K562 (cell line): ENCODE data around the gene IRF2BP2. TPM values are rescaled to one million over a fixed set of nuclear protein-coding genes. Genes with fewer than 3 reads are reported as not detected.
A peak's percentile ranks its signal among the peaks of the same experiment; 100 is the strongest.

Experiments
- ARID4B ChIP-seq: sonication (generic); formaldehyde crosslinking; IDR thresholded peaks from 2 replicates; pipeline ENCODE4 v1.8.0; 2022; ENCODE audit warnings: mild to moderate bottlenecking, missing genetic modification reagents
- CBX2 ChIP-seq: fragments of 200-600 bp; sonication (generic); IDR thresholded peaks from one replicate; pipeline ENCODE4 v1.6.1; 2012; ENCODE audit warnings: mild to moderate bottlenecking, low read length, inconsistent platforms; ENCODE audit not compliant: insufficient read depth, poor library complexity, severe bottlenecking
- CEBPZ ChIP-seq: fragments of 150-350 bp; IDR thresholded peaks from 2 replicates; pipeline ENCODE4 v1.6.1; 2014; ENCODE audit warnings: low read depth, mild to moderate bottlenecking, low read length, borderline replicate concordance
- CHCHD3 ChIP-seq: fragments of 250-450 bp; sonication (Bioruptor Pico); IDR thresholded peaks from 2 replicates; pipeline ENCODE4 v2.1.2; 2022; ENCODE audit warnings: mild to moderate bottlenecking
- GABPA ChIP-seq: fragments of 200-800 bp; sonication (Bioruptor generic); conservative IDR thresholded peaks from 2 replicates; pipeline ENCODE4 v1.6.1; 2016; ENCODE audit warnings: low read depth, missing genetic modification characterization, missing compliant biosample characterization
- ID3 ChIP-seq, 2 experiments: fragments of 250-450 bp in 1 of 2; fragments of 450-650 bp in 1 of 2; sonication (Bioruptor Pico) in 1 of 2; IDR thresholded peaks; 2 replicates each; pipeline versions ENCODE4 v1.6.1 to v1.8.0; 2016 to 2021; ENCODE audit warnings: mild to moderate bottlenecking in 2 of 2, moderate library complexity in 2 of 2, missing compliant biosample characterization in 1 of 2, missing genetic modification characterization in 1 of 2
- LCOR ChIP-seq: sonication (generic); formaldehyde crosslinking; IDR thresholded peaks from 2 replicates; pipeline ENCODE4 v1.8.0; 2022; ENCODE audit warnings: mild to moderate bottlenecking, missing genetic modification reagents
- RBM15 ChIP-seq: fragments of 200-400 bp; formaldehyde crosslinking; IDR thresholded peaks from 2 replicates; pipeline ENCODE4 v1.6.1; 2018; ENCODE audit warnings: mild to moderate bottlenecking, low read length, moderate library complexity; ENCODE audit not compliant: insufficient read depth
- SIN3B ChIP-seq: fragments of 450-650 bp; IDR thresholded peaks from 2 replicates; pipeline ENCODE4 v1.6.1; 2017; ENCODE audit warnings: low read depth, mild to moderate bottlenecking, moderate library complexity
- SMARCE1 ChIP-seq: fragments of 450-650 bp; IDR thresholded peaks from 2 replicates; pipeline ENCODE4 v1.7.1; 2016; ENCODE audit warnings: mild to moderate bottlenecking
- TFAM ChIP-seq: fragments of 250-450 bp; sonication (Bioruptor Pico); conservative IDR thresholded peaks from 2 replicates; pipeline ENCODE4 v1.5.0; 2021; ENCODE audit warnings: mild to moderate bottlenecking, moderate library complexity
- ZBTB2 ChIP-seq: fragments of 450-650 bp; IDR thresholded peaks from 2 replicates; pipeline ENCODE4 v1.6.1; 2016; ENCODE audit warnings: antibody characterized with exemption
- ZNF384 ChIP-seq: IDR thresholded peaks from 2 replicates; pipeline ENCODE4 v1.6.1; 2012; ENCODE audit warnings: low read depth, low read length, improper control_type of control experiment
- polyA plus RNA-seq, 8 experiments: library from polyadenylated mRNA; depleted of rRNA in 4 of 8; stranded (reverse) in 5 of 8; unstranded in 3 of 8; fragments of >200 nt; fragmentation: Nextera tagmentation in 2 of 8; fragmentation: Illumina TruSeq in 1 of 8; extraction: Ambion mirVana in 2 of 8; extraction: Trizol in 1 of 8; gene quantifications; 2 replicates each; pipeline versions ENCODE4 v1.2.1 to v1.2.3, GENCODE V29; 2011 to 2014; ENCODE audit warnings: inconsistent platforms in 1 of 8, missing spikeins in 1 of 8
- total RNA-seq, 7 experiments: library from RNA; depleted of rRNA in 6 of 7; stranded (reverse); fragments of >200 nt in 6 of 7; fragmentation: Illumina TruSeq in 2 of 7; extraction: Trizol in 2 of 7; gene quantifications; 2 replicates each; pipeline versions ENCODE4 v1.2.1 to v1.2.3, GENCODE V29; 2011 to 2021; ENCODE audit warnings: low replicate concordance in 1 of 7

The IRF2BP2 gene
- total and polyA plus RNA-seq, 9 of the 15 experiments (the other 6 are each of a cell fraction or from before 2014, with no cell fraction given) = 7.7 to 68.6 (median 22.1) TPM

GRCh38 chr1:234608025-234608910 is 1.7 kb downstream of the IRF2BP2 start (continued):
- 0 out of 2 replicates have a peak, but pooled peaks have one; percentile 1 for TF ChIP-seq ARID4B (CRISPR knock-in tag)
- TF ChIP-seq LCOR (CRISPR knock-in tag) = peak; percentile 85
- TF ChIP-seq ID3 (CRISPR knock-in tag; IDR thresholded peaks at IDR 0.05) = 0 out of 2 replicates have a peak, but pooled peaks have one; percentile 41
- TF ChIP-seq ID3 (tag; IDR thresholded peaks at IDR 0.05) = peak; percentile 7; the same call in 1 of the 2 replicates
- TF ChIP-seq GABPA (tag) = peak; percentile 45
- no peak for TF ChIP-seq CBX2
- no peak for TF ChIP-seq CEBPZ
- TF ChIP-seq ZBTB2 = 0 out of 2 replicates have a peak, but pooled peaks have one; percentile 18
- TF ChIP-seq CHCHD3 = 0 out of 2 replicates have a peak, but pooled peaks have one; percentile 61
- no peak for TF ChIP-seq TFAM (CRISPR knock-in tag)
- TF ChIP-seq SMARCE1 = peak; percentile 71
- 0 out of 2 replicates have a peak, but pooled peaks have one; percentile 56 for TF ChIP-seq RBM15
- TF ChIP-seq ZNF384 = no peak
- peak; percentile 5; the same call in 1 of the 2 replicates for TF ChIP-seq SIN3B
